ENCODE measurements around the gene KCNH6.

- TF ChIP-seq CTCF (IDR thresholded peaks at IDR 0.05; ENCODE audit: insufficient read depth, low read length): no peak
- TF ChIP-seq GABPA (IDR thresholded peaks at IDR 0.05; ENCODE audit: low read depth): no peak
- TF ChIP-seq POLR2AphosphoS5 (IDR thresholded peaks at IDR 0.05; ENCODE audit: low read depth): no peak
- no peak for TF ChIP-seq REST (IDR thresholded peaks at IDR 0.05; ENCODE audit: insufficient replicate concordance, low read depth)
- no peak for TF ChIP-seq SPI1 (IDR thresholded peaks at IDR 0.05; ENCODE audit: borderline replicate concordance, low read depth)
Observed at GRCh38 chr17:63483038-63483437, 40.1 kb upstream of the KCNH6 start.

All from HL-60 (cell line).